ENCODE measurements around the gene CUTC.
A peak's percentile ranks its signal among the peaks of the same experiment; 100 is the strongest.
"Not testable (repeated sequence)": the region's sequence is repeated elsewhere in the genome, so short reads cannot be mapped to it uniquely, and the experiment has no call there.

Gene CUTC

DNA sequence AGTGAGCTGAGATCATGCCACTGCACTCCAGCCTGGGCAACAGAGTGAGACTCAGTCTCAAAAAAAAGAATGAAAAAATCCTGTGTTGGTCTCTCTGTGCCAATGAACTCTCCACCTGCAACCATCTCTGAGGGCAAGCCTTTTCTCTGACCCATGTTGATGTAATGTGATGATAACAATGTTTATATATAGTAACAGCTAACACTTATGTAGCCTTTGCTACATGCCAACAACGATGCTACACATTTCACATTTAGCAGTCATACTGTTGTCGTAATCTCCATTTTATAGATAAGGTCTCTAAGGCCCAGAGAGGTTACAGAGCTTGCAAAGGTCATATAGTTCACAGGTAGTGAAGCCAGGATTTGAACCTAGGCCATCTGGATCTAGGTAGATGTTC lies 11.6 kb upstream of the CUTC start:
- no peak for ATAC-seq

GRCh38 chr10:99730026-99730425 lies 2.0 kb upstream of the CUTC start:
- ATAC-seq: no peak
- TF ChIP-seq, protein P1, sequence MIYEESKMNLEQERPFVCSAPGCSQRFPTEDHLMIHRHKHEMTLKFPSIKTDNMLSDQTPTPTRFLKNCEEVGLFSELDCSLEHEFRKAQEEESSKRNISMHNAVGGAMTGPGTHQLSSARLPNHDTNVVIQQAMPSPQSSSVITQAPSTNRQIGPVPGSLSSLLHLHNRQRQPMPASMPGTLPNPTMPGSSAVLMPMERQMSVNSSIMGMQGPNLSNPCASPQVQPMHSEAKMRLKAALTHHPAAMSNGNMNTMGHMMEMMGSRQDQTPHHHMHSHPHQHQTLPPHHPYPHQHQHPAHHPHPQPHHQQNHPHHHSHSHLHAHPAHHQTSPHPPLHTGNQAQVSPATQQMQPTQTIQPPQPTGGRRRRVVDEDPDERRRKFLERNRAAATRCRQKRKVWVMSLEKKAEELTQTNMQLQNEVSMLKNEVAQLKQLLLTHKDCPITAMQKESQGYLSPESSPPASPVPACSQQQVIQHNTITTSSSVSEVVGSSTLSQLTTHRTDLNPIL (CRISPR knock-in tag; IDR thresholded peaks at IDR 0.05; ENCODE audit: low read depth): no peak

More for the DNA sequence above, 11.6 kb upstream of the CUTC start:
- TF ChIP-seq, protein P2, sequence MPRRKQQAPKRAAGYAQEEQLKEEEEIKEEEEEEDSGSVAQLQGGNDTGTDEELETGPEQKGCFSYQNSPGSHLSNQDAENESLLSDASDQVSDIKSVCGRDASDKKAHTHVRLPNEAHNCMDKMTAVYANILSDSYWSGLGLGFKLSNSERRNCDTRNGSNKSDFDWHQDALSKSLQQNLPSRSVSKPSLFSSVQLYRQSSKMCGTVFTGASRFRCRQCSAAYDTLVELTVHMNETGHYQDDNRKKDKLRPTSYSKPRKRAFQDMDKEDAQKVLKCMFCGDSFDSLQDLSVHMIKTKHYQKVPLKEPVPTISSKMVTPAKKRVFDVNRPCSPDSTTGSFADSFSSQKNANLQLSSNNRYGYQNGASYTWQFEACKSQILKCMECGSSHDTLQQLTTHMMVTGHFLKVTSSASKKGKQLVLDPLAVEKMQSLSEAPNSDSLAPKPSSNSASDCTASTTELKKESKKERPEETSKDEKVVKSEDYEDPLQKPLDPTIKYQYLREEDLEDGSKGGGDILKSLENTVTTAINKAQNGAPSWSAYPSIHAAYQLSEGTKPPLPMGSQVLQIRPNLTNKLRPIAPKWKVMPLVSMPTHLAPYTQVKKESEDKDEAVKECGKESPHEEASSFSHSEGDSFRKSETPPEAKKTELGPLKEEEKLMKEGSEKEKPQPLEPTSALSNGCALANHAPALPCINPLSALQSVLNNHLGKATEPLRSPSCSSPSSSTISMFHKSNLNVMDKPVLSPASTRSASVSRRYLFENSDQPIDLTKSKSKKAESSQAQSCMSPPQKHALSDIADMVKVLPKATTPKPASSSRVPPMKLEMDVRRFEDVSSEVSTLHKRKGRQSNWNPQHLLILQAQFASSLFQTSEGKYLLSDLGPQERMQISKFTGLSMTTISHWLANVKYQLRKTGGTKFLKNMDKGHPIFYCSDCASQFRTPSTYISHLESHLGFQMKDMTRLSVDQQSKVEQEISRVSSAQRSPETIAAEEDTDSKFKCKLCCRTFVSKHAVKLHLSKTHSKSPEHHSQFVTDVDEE (CRISPR knock-in tag; IDR thresholded peaks at IDR 0.05): no peak
- no peak for TF ChIP-seq ZFP3 (CRISPR knock-in tag; IDR thresholded peaks at IDR 0.05)

- peak; percentile 69 for ATAC-seq
- no peak for TF ChIP-seq ZFP3 (CRISPR knock-in tag; IDR thresholded peaks at IDR 0.05)
- TF ChIP-seq ARNTL (CRISPR knock-in tag; IDR thresholded peaks at IDR 0.05; ENCODE audit: borderline replicate concordance, low read depth): no peak
Observed at GRCh38 chr10:99731306-99732032, 565 bp upstream of the CUTC start.

GRCh38 chr10:99733366-99733765 lies 1.3 kb downstream of the CUTC start:
- ATAC-seq: no peak
- TF ChIP-seq ZNF70 (CRISPR knock-in tag; IDR thresholded peaks at IDR 0.05) (no peak), GLIS3 (CRISPR knock-in tag; IDR thresholded peaks at IDR 0.05) (no peak), OSR1 (CRISPR knock-in tag; IDR thresholded peaks at IDR 0.05) (no peak), PATZ1 (CRISPR knock-in tag; IDR thresholded peaks at IDR 0.05; ENCODE audit: borderline replicate concordance) (no peak), TOX (CRISPR knock-in tag; IDR thresholded peaks at IDR 0.05; ENCODE audit: borderline replicate concordance) (no peak), ARNTL (CRISPR knock-in tag; IDR thresholded peaks at IDR 0.05; ENCODE audit: borderline replicate concordance, low read depth) (no peak), ZC3H10 (CRISPR knock-in tag; IDR thresholded peaks at IDR 0.05) (no peak), ISL1 (CRISPR knock-in tag; IDR thresholded peaks at IDR 0.05) (no peak), ZNF565 (CRISPR knock-in tag; conservative IDR thresholded peaks at IDR 0.05; ENCODE audit: low read depth) (no peak), ZFP3 (CRISPR knock-in tag; IDR thresholded peaks at IDR 0.05) (no peak), BACH2 (CRISPR knock-in tag; IDR thresholded peaks at IDR 0.05; ENCODE audit: borderline replicate concordance) (no peak)
- TF ChIP-seq, protein P3, sequence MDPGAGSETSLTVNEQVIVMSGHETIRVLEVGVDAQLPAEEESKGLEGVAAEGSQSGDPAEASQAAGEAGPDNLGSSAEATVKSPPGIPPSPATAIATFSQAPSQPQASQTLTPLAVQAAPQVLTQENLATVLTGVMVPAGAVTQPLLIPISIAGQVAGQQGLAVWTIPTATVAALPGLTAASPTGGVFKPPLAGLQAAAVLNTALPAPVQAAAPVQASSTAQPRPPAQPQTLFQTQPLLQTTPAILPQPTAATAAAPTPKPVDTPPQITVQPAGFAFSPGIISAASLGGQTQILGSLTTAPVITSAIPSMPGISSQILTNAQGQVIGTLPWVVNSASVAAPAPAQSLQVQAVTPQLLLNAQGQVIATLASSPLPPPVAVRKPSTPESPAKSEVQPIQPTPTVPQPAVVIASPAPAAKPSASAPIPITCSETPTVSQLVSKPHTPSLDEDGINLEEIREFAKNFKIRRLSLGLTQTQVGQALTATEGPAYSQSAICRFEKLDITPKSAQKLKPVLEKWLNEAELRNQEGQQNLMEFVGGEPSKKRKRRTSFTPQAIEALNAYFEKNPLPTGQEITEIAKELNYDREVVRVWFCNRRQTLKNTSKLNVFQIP (CRISPR knock-in tag; IDR thresholded peaks at IDR 0.05; ENCODE audit: borderline replicate concordance, low read depth): no peak
- TF ChIP-seq, protein P1 (CRISPR knock-in tag; IDR thresholded peaks at IDR 0.05; ENCODE audit: low read depth): no peak

- not testable (repeated sequence) for ATAC-seq
Observed at GRCh38 chr10:99734111-99734510, 2.1 kb downstream of the CUTC start.
